Measurements from ENCODE around the gene HNRNPUL2.
"Not testable (repeated sequence)": the region's sequence is repeated elsewhere in the genome, so short reads cannot be mapped to it uniquely, and the experiment has no call there.

Gene HNRNPUL2

GRCh38 chr11:62694455-62695167 lies 32.6 kb downstream of the HNRNPUL2 start:
- peak; percentile 31 for DNase-seq

GRCh38 chr11:62693624-62694023 lies 33.6 kb downstream of the HNRNPUL2 start:
- DNase-seq, result not testable (repeated sequence)

- DNase-seq, result no peak
Observed at GRCh38 chr11:62689421-62690183, 37.7 kb downstream of the HNRNPUL2 start, which contains the start of gene LRRN4CL. Gene LRRN4CL, minus strand, starts transcription at chr11:62689530. Its CDS starts 1,022 bp downstream, at chr11:62688508.

- DNase-seq, result no peak
Observed at GRCh38 chr11:62688491-62688890, 38.8 kb downstream of the HNRNPUL2 start.

- no peak for DNase-seq
Observed at GRCh38 chr11:62687508-62688396, 39.5 kb downstream of the HNRNPUL2 start.

GRCh38 chr11:62682518-62682917 lies 44.7 kb downstream of the HNRNPUL2 start:
- no peak for DNase-seq

GRCh38 chr11:62680825-62681240 lies 46.4 kb downstream of the HNRNPUL2 start:
- DNase-seq, result no peak

GRCh38 chr11:62678770-62679696 lies 48.2 kb downstream of the HNRNPUL2 start, which contains the start of gene UBXN1:
Gene UBXN1, minus strand, starts transcription at chr11:62679073. Its CDS starts 150 bp downstream, at chr11:62678923.
- DNase-seq, result peak; percentile 72

GRCh38 chr11:62678433-62678769 lies 48.9 kb downstream of the HNRNPUL2 start:
- DNase-seq, result no peak

- DNase-seq, result no peak
Observed at GRCh38 chr11:62677714-62678113, 49.5 kb downstream of the HNRNPUL2 start.

- DNase-seq, result no peak
Observed at GRCh38 chr11:62677156-62677555, 50.1 kb downstream of the HNRNPUL2 start.

- DNase-seq, result no peak
Observed at GRCh38 chr11:62676698-62677097, 50.6 kb downstream of the HNRNPUL2 start.

GRCh38 chr11:62675415-62675814 lies 51.8 kb downstream of the HNRNPUL2 start:
- DNase-seq, result not testable (repeated sequence)

- DNase-seq, result no peak
Observed at GRCh38 chr11:62673196-62673525, 54.1 kb downstream of the HNRNPUL2 start.

GRCh38 chr11:62671608-62672389 lies 55.5 kb downstream of the HNRNPUL2 start, which contains the start of the genes LBHD1 and UQCC3:
Gene LBHD1, minus strand, starts transcription at chr11:62672267. Its CDS starts 2,236 bp downstream, at chr11:62670031.
Gene UQCC3, plus strand, starts transcription at chr11:62671673. Its CDS starts 73 bp downstream, at chr11:62671746.
- DNase-seq, result peak; percentile 85

- no peak for DNase-seq
Observed at GRCh38 chr11:62671236-62671607, 56.0 kb downstream of the HNRNPUL2 start.

- DNase-seq, result no peak
Observed at GRCh38 chr11:62669420-62670161, 57.7 kb downstream of the HNRNPUL2 start.

GRCh38 chr11:62667460-62667859 lies 59.8 kb downstream of the HNRNPUL2 start:
- DNase-seq, result no peak

GRCh38 chr11:62666259-62666926 lies 60.9 kb downstream of the HNRNPUL2 start:
- DNase-seq, result no peak
